Esophagus mucosa (tissue), 1 donor: ENCODE measurements around the gene ACCSL. TPM values are rescaled to one million over a fixed set of nuclear protein-coding genes. Genes with fewer than 3 reads are reported as not detected.

Experiments used
- ATAC-seq: fragments of 200-7000 bp; cut with Tn5 transposase; one replicate; pipeline ENCODE4 v1.9.1; 2020
- total RNA-seq: library from RNA; stranded (reverse); gene quantifications from one replicate; pipeline ENCODE4 v1.2.4, GENCODE V29; 2023
- donor health status: DM: yes; HTN: yes; CAD: no.

Gene ACCSL
- not detected for total RNA-seq

- no peak for ATAC-seq
These were observed at the start of gene ACCSL for GRCh38 chr11:44047931-44048431. Gene ACCSL, plus strand, starts transcription at chr11:44047981. Its CDS starts 56 bp downstream, at chr11:44048037.

GRCh38 chr11:43998308-43998707, 49.5 kb upstream of the ACCSL start:
- ATAC-seq, result no peak

GRCh38 chr11:44000731-44001130, 47.0 kb upstream of the ACCSL start:
- ATAC-seq, result no peak

- ATAC-seq, result no peak
These were observed 45.3 kb upstream of the ACCSL start for GRCh38 chr11:44002191-44003093.

GRCh38 chr11:44003736-44004451, 43.9 kb upstream of the ACCSL start:
- no peak for ATAC-seq

- no peak for ATAC-seq
These were observed 43.2 kb upstream of the ACCSL start for GRCh38 chr11:44004452-44005062.

GRCh38 chr11:44005063-44005701, 42.6 kb upstream of the ACCSL start:
- no peak for ATAC-seq

GRCh38 chr11:44005956-44006355, 41.8 kb upstream of the ACCSL start:
- no peak for ATAC-seq

- ATAC-seq, result no peak
These were observed 40.8 kb upstream of the ACCSL start for GRCh38 chr11:44006917-44007361.

- no peak for ATAC-seq
These were observed 40.2 kb upstream of the ACCSL start for GRCh38 chr11:44007481-44008087.

- ATAC-seq, result no peak
These were observed 39.7 kb upstream of the ACCSL start for GRCh38 chr11:44008088-44008501.

- no peak for ATAC-seq
These were observed 39.1 kb upstream of the ACCSL start for GRCh38 chr11:44008698-44009097.

GRCh38 chr11:44010789-44011251, 37.0 kb upstream of the ACCSL start:
- ATAC-seq, result no peak

- no peak for ATAC-seq
These were observed 36.0 kb upstream of the ACCSL start for GRCh38 chr11:44011797-44012196.

- ATAC-seq, result no peak
These were observed 32.7 kb upstream of the ACCSL start for GRCh38 chr11:44014968-44015623.

- ATAC-seq, result no peak
These were observed 32.2 kb upstream of the ACCSL start for GRCh38 chr11:44015624-44016007.

- ATAC-seq, result no peak
These were observed 31.6 kb upstream of the ACCSL start for GRCh38 chr11:44016131-44016530.

- ATAC-seq, result no peak
These were observed 31.0 kb upstream of the ACCSL start for GRCh38 chr11:44016546-44017442.

GRCh38 chr11:44017443-44018126, 30.2 kb upstream of the ACCSL start:
- no peak for ATAC-seq

GRCh38 chr11:44018127-44018521, 29.7 kb upstream of the ACCSL start:
- ATAC-seq, result no peak
